ENCODE measurements around the gene SOBP.

Gene SOBP

DNA sequence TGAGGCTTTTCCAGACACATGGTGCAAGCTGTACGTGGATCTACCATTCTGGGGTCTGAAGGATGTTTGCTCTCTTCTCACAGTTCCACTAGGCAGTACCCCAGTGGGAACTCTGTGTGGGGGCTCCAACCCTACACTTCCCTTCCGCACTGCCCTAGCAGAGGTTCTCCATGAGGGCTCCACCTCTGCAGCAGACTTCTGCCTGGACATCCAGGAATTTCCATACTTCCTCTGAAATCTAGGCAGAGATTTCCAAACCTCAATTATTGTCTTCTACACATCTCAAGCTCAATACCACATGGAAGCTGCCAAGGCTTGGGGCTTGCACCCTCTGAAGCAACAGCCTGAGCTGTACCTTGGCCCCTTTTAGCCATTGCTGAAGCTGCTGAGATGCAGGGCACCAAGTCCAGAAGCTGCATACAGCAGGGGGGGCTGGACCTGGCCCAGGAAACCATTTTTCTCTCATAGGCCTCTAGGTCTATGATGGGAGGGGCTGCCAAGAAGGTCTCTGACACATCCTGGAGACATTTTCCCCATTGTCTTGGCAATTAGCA lies 42.2 kb upstream of the SOBP start:
- H3K9ac ChIP-seq (ENCODE audit: insufficient read length, low read depth): no peak overlapping the region
- H3K4me1 ChIP-seq (ENCODE audit: insufficient read depth, insufficient read length): no peaks in the 10 kb centered on the region
- no peaks in the 10 kb centered on the region for H3K27me3 ChIP-seq (ENCODE audit: insufficient read depth, insufficient read length)
- DNase-seq (ENCODE audit: low read depth, low spot score): no peak
- peaks cover 49% of the 10 kb centered on the region for H3K9me3 ChIP-seq (ENCODE audit: insufficient read depth, low read length)
- TF ChIP-seq SUZ12 (IDR thresholded peaks at IDR 0.05; ENCODE audit: extremely low read depth, insufficient read depth, insufficient read length) (no peak), YY1 (IDR thresholded peaks at IDR 0.05; ENCODE audit: insufficient read depth, insufficient read length) (no peak), ZNF274 (IDR thresholded peaks at IDR 0.05; ENCODE audit: low read depth, low read length) (no peak)
- no peaks in the 10 kb centered on the region for H3K36me3 ChIP-seq (ENCODE audit: insufficient read depth, insufficient read length, low read length)
- H3K4me3 ChIP-seq (ENCODE audit: insufficient read length, low read depth): no peak overlapping the region

GRCh38 chr6:107448776-107449175 lies 41.1 kb upstream of the SOBP start:
- H3K9me3 ChIP-seq (ENCODE audit: insufficient read depth, low read length): peaks cover 49% of the 10 kb centered on the region

GRCh38 chr6:107458672-107459282 lies 31.1 kb upstream of the SOBP start:
- no peak for TF ChIP-seq ZNF274 (IDR thresholded peaks at IDR 0.05; ENCODE audit: low read depth, low read length)
- TF ChIP-seq SUZ12 (IDR thresholded peaks at IDR 0.05; ENCODE audit: extremely low read depth, insufficient read depth, insufficient read length): no peak
- no peak for TF ChIP-seq YY1 (IDR thresholded peaks at IDR 0.05; ENCODE audit: insufficient read depth, insufficient read length)
- no peaks in the 10 kb centered on the region for H3K27me3 ChIP-seq (ENCODE audit: insufficient read depth, insufficient read length)
- H3K36me3 ChIP-seq (ENCODE audit: insufficient read depth, insufficient read length, low read length): no peaks in the 10 kb centered on the region
- DNase-seq (ENCODE audit: low read depth, low spot score): no peak
- no peaks in the 10 kb centered on the region for H3K9me3 ChIP-seq (ENCODE audit: insufficient read depth, low read length)
- no peaks in the 10 kb centered on the region for H3K4me1 ChIP-seq (ENCODE audit: insufficient read depth, insufficient read length)
- H3K9ac ChIP-seq (ENCODE audit: insufficient read length, low read depth): peak overlapping the region; percentile 92
- H3K4me3 ChIP-seq (ENCODE audit: insufficient read length, low read depth): peak overlapping the region; percentile 95

More at GRCh38 chr6:107448776-107449175, 41.1 kb upstream of the SOBP start:
- no peak overlapping the region for H3K9ac ChIP-seq (ENCODE audit: insufficient read length, low read depth)
- no peaks in the 10 kb centered on the region for H3K4me1 ChIP-seq (ENCODE audit: insufficient read depth, insufficient read length)
- no peak overlapping the region for H3K4me3 ChIP-seq (ENCODE audit: insufficient read length, low read depth)
- no peak for TF ChIP-seq YY1 (IDR thresholded peaks at IDR 0.05; ENCODE audit: insufficient read depth, insufficient read length)
- TF ChIP-seq ZNF274 (IDR thresholded peaks at IDR 0.05; ENCODE audit: low read depth, low read length): no peak
- TF ChIP-seq SUZ12 (IDR thresholded peaks at IDR 0.05; ENCODE audit: extremely low read depth, insufficient read depth, insufficient read length): no peak
- H3K27me3 ChIP-seq (ENCODE audit: insufficient read depth, insufficient read length): no peaks in the 10 kb centered on the region
- no peaks in the 10 kb centered on the region for H3K36me3 ChIP-seq (ENCODE audit: insufficient read depth, insufficient read length, low read length)
- no peak for DNase-seq (ENCODE audit: low read depth, low spot score)

- DNase-seq (ENCODE audit: low read depth, low spot score): peak; percentile 86
- TF ChIP-seq SUZ12 (IDR thresholded peaks at IDR 0.05; ENCODE audit: extremely low read depth, insufficient read depth, insufficient read length): no peak
- peak; percentile 92 for TF ChIP-seq YY1 (IDR thresholded peaks at IDR 0.05; ENCODE audit: insufficient read depth, insufficient read length)
- Histone ChIP-seq H3K27me3 (ENCODE audit: insufficient read depth, insufficient read length) (no peaks in the 10 kb centered on the region), H3K9me3 (ENCODE audit: insufficient read depth, low read length) (no peaks in the 10 kb centered on the region), H3K36me3 (ENCODE audit: insufficient read depth, insufficient read length, low read length) (no peaks in the 10 kb centered on the region), H3K9ac (ENCODE audit: insufficient read length, low read depth) (peak within 1 kb of the TSS; percentile 92), H3K4me1 (ENCODE audit: insufficient read depth, insufficient read length) (no peaks in the 10 kb centered on the region), H3K4me3 (ENCODE audit: insufficient read length, low read depth) (peak within 1 kb of the TSS; percentile 95)
Measured at GRCh38 chr6:107459283-107460082, 30.4 kb upstream of the SOBP start, which contains the start of gene PDSS2. PDSS2 (minus strand) TSS chr6:107459564; CDS start chr6:107459285, 279 bp downstream.

GRCh38 chr6:107460083-107460631 lies 29.8 kb upstream of the SOBP start:
- no peaks in the 10 kb centered on the region for H3K36me3 ChIP-seq (ENCODE audit: insufficient read depth, insufficient read length, low read length)
- no peaks in the 10 kb centered on the region for H3K9me3 ChIP-seq (ENCODE audit: insufficient read depth, low read length)
- no peaks in the 10 kb centered on the region for H3K27me3 ChIP-seq (ENCODE audit: insufficient read depth, insufficient read length)
- H3K4me1 ChIP-seq (ENCODE audit: insufficient read depth, insufficient read length): no peaks in the 10 kb centered on the region
- H3K4me3 ChIP-seq (ENCODE audit: insufficient read length, low read depth): peak overlapping the region; percentile 95
- no peak for DNase-seq (ENCODE audit: low read depth, low spot score)
- TF ChIP-seq YY1 (IDR thresholded peaks at IDR 0.05; ENCODE audit: insufficient read depth, insufficient read length) (no peak), ZNF274 (IDR thresholded peaks at IDR 0.05; ENCODE audit: low read depth, low read length) (no peak), SUZ12 (IDR thresholded peaks at IDR 0.05; ENCODE audit: extremely low read depth, insufficient read depth, insufficient read length) (no peak)
- H3K9ac ChIP-seq (ENCODE audit: insufficient read length, low read depth): peak overlapping the region; percentile 88

DNA sequence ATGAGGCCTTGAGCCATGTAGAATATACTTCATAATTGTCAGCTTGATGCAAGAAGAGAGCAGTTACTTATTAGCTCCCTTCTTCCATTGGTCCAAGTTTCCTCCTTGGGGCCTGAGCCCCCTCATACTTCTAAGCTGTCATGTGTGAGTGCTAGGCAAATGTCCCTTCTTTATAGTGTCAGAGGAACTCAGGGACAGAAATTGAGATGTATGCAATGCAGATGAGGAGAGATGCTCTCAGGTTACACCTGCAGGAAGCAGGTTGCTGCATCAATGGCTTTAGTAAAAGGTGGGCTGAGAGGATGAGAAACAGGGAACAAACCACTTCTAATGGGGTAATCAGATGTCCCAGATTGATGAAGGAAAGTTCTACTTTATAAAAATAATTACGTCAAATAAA lies 23.9 kb upstream of the SOBP start:
- no peak overlapping the region for H3K9ac ChIP-seq (ENCODE audit: insufficient read length, low read depth)
- no peak overlapping the region for H3K4me3 ChIP-seq (ENCODE audit: insufficient read length, low read depth)
- H3K36me3 ChIP-seq (ENCODE audit: insufficient read depth, insufficient read length, low read length): no peaks in the 10 kb centered on the region
- H3K4me1 ChIP-seq (ENCODE audit: insufficient read depth, insufficient read length): no peaks in the 10 kb centered on the region
- no peaks in the 10 kb centered on the region for H3K9me3 ChIP-seq (ENCODE audit: insufficient read depth, low read length)
- no peaks in the 10 kb centered on the region for H3K27me3 ChIP-seq (ENCODE audit: insufficient read depth, insufficient read length)
- DNase-seq (ENCODE audit: low read depth, low spot score): no peak
- no peak for TF ChIP-seq SUZ12 (IDR thresholded peaks at IDR 0.05; ENCODE audit: extremely low read depth, insufficient read depth, insufficient read length)
- TF ChIP-seq YY1 (IDR thresholded peaks at IDR 0.05; ENCODE audit: insufficient read depth, insufficient read length): no peak
- TF ChIP-seq ZNF274 (IDR thresholded peaks at IDR 0.05; ENCODE audit: low read depth, low read length): no peak

- H3K4me1 ChIP-seq (ENCODE audit: insufficient read depth, insufficient read length): no peaks in the 10 kb centered on the region
- H3K9ac ChIP-seq (ENCODE audit: insufficient read length, low read depth): no peak overlapping the region
- no peaks in the 10 kb centered on the region for H3K27me3 ChIP-seq (ENCODE audit: insufficient read depth, insufficient read length)
Measured at GRCh38 chr6:107470364-107470763, 19.6 kb upstream of the SOBP start.

More at GRCh38 chr6:107470364-107470763, 19.6 kb upstream of the SOBP start:
- H3K36me3 ChIP-seq (ENCODE audit: insufficient read depth, insufficient read length, low read length): no peaks in the 10 kb centered on the region
- no peaks in the 10 kb centered on the region for H3K9me3 ChIP-seq (ENCODE audit: insufficient read depth, low read length)
- H3K4me3 ChIP-seq (ENCODE audit: insufficient read length, low read depth): no peak overlapping the region
- TF ChIP-seq YY1 (IDR thresholded peaks at IDR 0.05; ENCODE audit: insufficient read depth, insufficient read length): no peak
- no peak for TF ChIP-seq SUZ12 (IDR thresholded peaks at IDR 0.05; ENCODE audit: extremely low read depth, insufficient read depth, insufficient read length)
- TF ChIP-seq ZNF274 (IDR thresholded peaks at IDR 0.05; ENCODE audit: low read depth, low read length): no peak
- no peak for DNase-seq (ENCODE audit: low read depth, low spot score)
